Upper lobe of right lung (tissue), 1 donor: Measurements from ENCODE around the gene SNX20. TPM values are rescaled to one million over a fixed set of nuclear protein-coding genes. Genes with fewer than 3 reads are reported as not detected.

Experiments
- ATAC-seq: fragments of 200-7000 bp; cut with Tn5 transposase; one replicate; pipeline ENCODE4 v1.9.1; 2020; ENCODE audit warnings: mild to moderate bottlenecking, moderate library complexity
- DNase-seq: peaks from one replicate; pipeline ENCODE4 v3.0.0-alpha.2; 2020
- H3K27ac ChIP-seq: fragments of 200-600 bp; one replicate; pipeline ENCODE4 v1.8.0; 2022
- H3K27me3 ChIP-seq: fragments of 200-600 bp; one replicate; pipeline ENCODE4 v1.8.0; 2022; ENCODE audit warnings: mild to moderate bottlenecking
- H3K36me3 ChIP-seq: fragments of 200-600 bp; one replicate; pipeline ENCODE4 v1.8.0; 2022
- H3K4me1 ChIP-seq: fragments of 200-600 bp; one replicate; pipeline ENCODE4 v1.8.0; 2022
- H3K4me3 ChIP-seq: fragments of 200-600 bp; one replicate; pipeline ENCODE4 v1.8.0; 2022; ENCODE audit warnings: mild to moderate bottlenecking
- H3K9me3 ChIP-seq: fragments of 200-600 bp; one replicate; pipeline ENCODE4 v1.8.0; 2022
- intact Hi-C: fragments of 100-400 bp; cut with DNase I; formaldehyde crosslinking; loops from one replicate; pipeline ENCODE4 v1.11.0; 2022
- long read RNA-seq: library from polyadenylated mRNA; unstranded; transcript quantifications from one replicate; pipeline ENCODE4 v2.0.0, GENCODE V29; 2021
- total RNA-seq: library from RNA; stranded (reverse); fragmentation: NEBNext Ultra II Directional; extraction: Animal tissue kit (Norgen Biotek cat#: 25700); gene quantifications from one replicate; pipeline ENCODE4 v1.2.1, GENCODE V29; 2021
- TF ChIP-seq, protein P1 (sequence below): fragments of 200-600 bp; IDR thresholded peaks from one replicate; pipeline ENCODE4 v1.8.0; 2022; ENCODE audit warnings: antibody characterized with exemption
- donor health status: DM: no; HTN: yes; CAD: no; lungs with severe emphysema.

The SNX20 gene
- 9.2 TPM for total RNA-seq
- long read RNA-seq, transcript SNX20-201 (4 exons, 3,304 nt) = minor isoform, 5 of 24 reads
- long read RNA-seq, transcript SNX20-202 (4 exons, 2,904 nt) = major isoform, 15 of 24 reads
- long read RNA-seq, partial matches to known transcripts = 2 of 24 reads
- long read RNA-seq, other reads (novel, unspliced or antisense) = 2 of 24 reads

DNA sequence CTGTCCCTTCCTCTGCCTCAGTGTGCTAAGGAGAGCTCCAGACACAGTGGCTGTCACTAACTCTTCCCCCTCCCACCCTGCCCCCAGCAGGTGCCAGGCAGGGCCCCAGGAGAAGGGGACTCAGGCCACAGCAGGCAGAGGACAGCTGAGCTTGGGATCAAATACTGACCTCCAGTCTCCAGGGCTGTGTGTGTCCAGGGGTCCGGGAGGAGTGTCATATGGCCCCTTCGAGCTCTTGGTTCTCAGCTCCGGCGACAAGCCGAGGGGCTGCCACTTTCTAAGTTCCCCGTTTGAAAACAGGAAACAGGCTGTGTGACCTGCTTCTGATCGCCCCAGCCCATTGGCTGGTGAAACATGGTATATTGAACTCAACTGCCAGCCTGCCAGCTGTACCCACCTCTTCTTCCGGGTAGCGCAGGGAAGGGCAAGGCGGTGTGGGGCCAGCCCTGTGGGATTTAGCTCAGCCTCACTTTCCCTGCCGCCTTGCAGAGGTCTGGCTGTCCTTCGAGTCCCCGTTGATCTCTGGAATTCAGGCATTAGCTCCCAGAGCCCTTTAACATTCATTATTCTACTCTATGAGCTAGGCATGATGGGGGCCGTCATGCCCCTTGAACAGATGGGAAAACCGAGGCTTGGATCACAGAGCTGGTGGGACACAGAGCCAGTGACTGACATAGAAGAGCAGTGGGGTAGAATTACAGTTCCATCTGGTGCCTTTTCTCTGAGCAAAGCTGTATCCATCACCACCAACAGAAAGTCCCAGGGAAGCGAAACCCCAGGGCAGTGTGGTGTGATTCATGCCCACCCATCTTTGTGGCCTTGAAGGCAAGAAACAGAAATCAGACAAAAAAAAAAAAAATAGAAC lies at the start of gene SNX20:
Gene SNX20, minus strand, starts transcription at position 292 of the 865 bp plus-strand sequence. CDS start 3,786 bp downstream, outside the sequence.
- H3K27ac ChIP-seq = peak within 1 kb of the TSS; percentile 69
- DNase-seq = no peak
- intact Hi-C loops = no loop called here
- TF ChIP-seq, protein P1, sequence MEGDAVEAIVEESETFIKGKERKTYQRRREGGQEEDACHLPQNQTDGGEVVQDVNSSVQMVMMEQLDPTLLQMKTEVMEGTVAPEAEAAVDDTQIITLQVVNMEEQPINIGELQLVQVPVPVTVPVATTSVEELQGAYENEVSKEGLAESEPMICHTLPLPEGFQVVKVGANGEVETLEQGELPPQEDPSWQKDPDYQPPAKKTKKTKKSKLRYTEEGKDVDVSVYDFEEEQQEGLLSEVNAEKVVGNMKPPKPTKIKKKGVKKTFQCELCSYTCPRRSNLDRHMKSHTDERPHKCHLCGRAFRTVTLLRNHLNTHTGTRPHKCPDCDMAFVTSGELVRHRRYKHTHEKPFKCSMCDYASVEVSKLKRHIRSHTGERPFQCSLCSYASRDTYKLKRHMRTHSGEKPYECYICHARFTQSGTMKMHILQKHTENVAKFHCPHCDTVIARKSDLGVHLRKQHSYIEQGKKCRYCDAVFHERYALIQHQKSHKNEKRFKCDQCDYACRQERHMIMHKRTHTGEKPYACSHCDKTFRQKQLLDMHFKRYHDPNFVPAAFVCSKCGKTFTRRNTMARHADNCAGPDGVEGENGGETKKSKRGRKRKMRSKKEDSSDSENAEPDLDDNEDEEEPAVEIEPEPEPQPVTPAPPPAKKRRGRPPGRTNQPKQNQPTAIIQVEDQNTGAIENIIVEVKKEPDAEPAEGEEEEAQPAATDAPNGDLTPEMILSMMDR = no peak
- ATAC-seq = peak; percentile 75
- H3K4me1 ChIP-seq = peaks cover 35% of the 10 kb centered on the region
- peaks cover 4% of the 10 kb centered on the region for H3K36me3 ChIP-seq
- peak within 1 kb of the TSS; percentile 48 for H3K4me3 ChIP-seq
- H3K9me3 ChIP-seq = no peaks in the 10 kb centered on the region
- no peaks in the 10 kb centered on the region for H3K27me3 ChIP-seq

DNA sequence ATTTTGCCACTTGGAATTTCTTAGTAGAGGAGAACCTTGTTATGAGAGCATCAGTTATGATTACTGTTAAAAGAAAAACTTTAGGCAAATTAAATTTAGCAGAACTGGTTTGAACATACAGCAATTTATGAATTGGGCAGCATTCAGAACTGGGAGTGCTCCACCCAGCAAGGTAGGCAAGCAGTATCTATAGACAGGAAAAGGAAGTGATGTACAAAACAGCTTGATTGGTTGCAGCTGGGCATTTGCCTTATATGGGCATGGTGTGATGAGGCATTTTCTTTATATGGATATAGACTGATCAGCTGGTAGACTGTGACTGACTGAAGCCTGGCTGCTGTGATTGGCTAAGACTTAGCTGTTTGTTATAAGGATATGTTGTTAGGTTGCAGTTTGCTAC lies 43.2 kb upstream of the SNX20 start:
- no peaks in the 10 kb centered on the region for H3K9me3 ChIP-seq
- no peaks in the 10 kb centered on the region for H3K36me3 ChIP-seq
- no peak for DNase-seq
- TF ChIP-seq, protein P1 = no peak
- H3K4me1 ChIP-seq = no peaks in the 10 kb centered on the region
- H3K27me3 ChIP-seq = no peaks in the 10 kb centered on the region
- H3K27ac ChIP-seq = no peak overlapping the region
- intact Hi-C loops = no loop called here
- ATAC-seq = no peak
- no peak overlapping the region for H3K4me3 ChIP-seq

DNA sequence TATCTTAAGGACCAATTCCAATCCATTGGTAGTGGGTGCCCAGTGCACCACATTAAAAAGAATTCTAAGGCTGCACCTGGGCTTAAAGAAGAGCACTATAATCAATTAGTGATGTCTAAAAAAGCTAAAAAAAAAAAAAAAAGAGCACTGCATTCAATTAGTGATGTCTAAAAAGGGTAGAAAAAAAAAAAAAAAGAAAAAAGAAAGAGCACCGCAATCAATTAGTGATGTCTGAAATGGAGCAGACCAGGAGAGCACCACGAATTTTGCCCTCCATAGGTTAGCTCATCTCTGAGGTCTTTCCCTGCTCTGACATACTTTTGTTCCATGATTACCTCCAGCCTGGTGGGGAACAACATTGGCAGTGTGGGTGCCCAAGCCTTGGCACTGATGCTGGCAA lies 41.8 kb upstream of the SNX20 start:
- Histone ChIP-seq H3K4me3 (no peak overlapping the region), H3K27ac (no peak overlapping the region), H3K4me1 (no peaks in the 10 kb centered on the region), H3K36me3 (no peaks in the 10 kb centered on the region), H3K9me3 (no peaks in the 10 kb centered on the region), H3K27me3 (no peaks in the 10 kb centered on the region)
- TF ChIP-seq, protein P1 = no peak
- ATAC-seq (no peak), DNase-seq (no peak)
- intact Hi-C loops = no loop called here

DNA sequence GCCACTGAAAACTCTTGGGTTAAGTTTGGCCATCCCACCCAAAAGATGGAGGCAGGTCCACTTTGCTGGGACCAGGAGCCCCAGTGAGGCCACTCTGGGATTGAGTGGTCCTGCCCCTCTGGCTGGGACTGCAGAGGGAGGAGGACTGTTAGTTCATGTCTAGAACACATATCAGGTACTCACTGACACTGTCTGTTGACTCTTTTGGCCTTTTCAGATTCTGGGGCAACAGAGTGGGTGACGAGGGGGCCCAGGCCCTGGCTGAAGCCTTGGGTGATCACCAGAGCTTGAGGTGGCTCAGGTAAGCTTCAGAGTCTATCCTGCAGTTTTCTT lies 41.3 kb upstream of the SNX20 start:
- no peaks in the 10 kb centered on the region for H3K36me3 ChIP-seq
- TF ChIP-seq, protein P1 = no peak
- H3K27ac ChIP-seq = no peak overlapping the region
- H3K9me3 ChIP-seq = no peaks in the 10 kb centered on the region
- ATAC-seq (no peak), DNase-seq (no peak)
- no peak overlapping the region for H3K4me3 ChIP-seq
- no peaks in the 10 kb centered on the region for H3K27me3 ChIP-seq
- H3K4me1 ChIP-seq = no peaks in the 10 kb centered on the region
- intact Hi-C loops = no loop called here

DNA sequence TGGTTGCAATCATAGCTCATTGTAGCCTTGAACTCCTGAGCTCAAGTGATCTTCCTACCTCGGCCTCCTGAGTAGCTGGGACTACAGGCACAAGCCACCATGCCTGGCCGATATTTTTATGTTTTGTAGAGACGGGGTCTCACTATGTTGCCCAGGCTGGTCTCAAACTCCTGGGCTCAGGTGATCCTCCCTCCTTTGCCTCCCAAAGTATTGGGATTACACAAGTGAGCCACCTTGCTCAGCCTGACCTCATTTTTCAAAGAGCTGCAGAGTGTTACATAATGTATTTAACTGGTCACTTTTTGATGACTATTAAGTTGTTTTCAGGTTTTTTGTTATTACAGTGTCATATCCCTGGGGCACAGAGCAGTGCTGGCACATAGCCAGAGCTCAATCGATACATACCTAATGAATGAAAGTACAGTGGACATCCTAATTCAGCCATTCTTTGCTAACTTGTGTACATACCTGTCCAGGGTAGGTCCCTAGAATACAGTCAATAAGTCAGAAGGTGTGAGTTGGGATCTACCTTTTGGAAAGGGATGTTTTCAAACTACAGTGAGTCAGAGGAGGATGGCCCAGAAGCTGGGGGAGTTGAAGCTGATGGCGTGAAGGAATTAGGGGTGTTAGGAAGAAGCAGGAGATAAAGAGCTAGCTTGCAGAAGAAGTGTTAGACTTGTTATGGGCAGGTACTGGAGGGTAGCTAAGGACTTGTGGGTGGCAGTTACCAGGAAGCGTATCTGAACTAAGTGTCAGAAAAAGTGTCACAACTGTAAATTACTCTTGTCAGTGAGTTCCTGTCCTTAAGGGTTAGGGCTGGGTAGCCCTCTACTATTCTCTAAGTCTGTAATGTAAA lies 40.7 kb upstream of the SNX20 start:
- Histone ChIP-seq H3K36me3 (no peaks in the 10 kb centered on the region), H3K9me3 (no peaks in the 10 kb centered on the region), H3K4me3 (no peak overlapping the region), H3K4me1 (no peaks in the 10 kb centered on the region), H3K27me3 (no peaks in the 10 kb centered on the region), H3K27ac (no peak overlapping the region)
- no peak for DNase-seq
- no peak for ATAC-seq
- TF ChIP-seq, protein P1 = no peak
- intact Hi-C loops = no loop called here
